ENCODE data around the gene LMAN1L.

LMAN1L gene

GRCh38 chr15:74863239-74864056 lies 50.8 kb downstream of the LMAN1L start:
- no peak for DNase-seq

DNA sequence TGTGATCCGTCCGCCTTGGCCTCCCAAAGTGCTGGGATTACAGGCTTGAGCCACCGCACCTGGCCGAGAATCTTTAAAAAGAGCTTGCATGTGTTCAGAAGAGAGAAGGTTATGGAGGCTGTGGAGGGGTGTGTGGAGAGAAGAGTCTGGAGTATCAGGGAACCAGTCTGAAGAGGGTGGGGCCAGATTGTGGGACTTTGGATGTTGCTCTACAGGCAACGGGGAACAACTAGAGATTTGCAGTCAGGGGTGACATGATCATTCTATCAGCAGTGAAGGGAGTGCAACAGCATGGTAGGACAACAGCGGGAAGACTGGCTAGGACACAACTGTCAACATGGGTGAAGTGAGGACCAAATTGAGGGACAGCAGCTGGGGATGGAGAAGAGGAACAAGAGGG lies 51.7 kb downstream of the LMAN1L start:
- no peak for DNase-seq

DNA sequence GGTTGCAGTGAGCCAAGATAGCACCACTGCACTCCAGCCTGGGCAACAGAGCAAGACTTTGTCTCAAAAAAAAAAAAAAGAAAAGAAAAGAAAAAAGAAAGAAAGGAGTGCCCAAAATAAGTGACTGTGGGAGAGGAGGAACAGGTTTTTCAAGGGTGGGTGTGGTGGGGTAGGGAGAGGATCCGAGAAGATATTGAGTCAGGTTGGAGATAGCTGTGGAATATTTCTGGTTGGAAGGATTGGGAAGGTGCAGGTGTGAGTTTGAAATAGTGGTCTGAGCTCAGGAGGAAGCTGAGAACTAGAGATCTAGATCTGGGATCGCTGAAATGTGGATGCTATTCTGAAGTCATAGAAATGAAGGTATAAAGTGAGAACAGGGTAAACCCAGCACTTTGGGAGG lies 52.7 kb downstream of the LMAN1L start:
- DNase-seq: no peak

DNA sequence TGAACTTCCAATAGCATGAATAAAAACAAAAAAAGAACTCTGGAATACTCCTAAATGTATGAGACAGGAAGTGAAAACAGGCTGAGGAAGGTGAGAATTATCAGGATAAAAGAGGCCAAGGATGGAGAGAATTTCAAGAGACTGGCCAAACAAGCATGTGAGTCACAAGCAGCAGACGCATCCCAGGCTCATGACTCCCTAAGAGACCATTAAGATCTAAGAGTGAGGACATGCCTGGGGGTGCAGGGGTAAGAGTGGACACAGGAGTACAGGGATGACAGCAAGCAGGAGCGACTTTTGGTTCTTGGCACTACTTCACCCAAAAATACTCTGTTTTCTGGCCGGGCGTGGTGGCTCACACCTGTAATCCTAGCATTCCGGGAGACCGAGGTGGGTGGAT lies 53.5 kb downstream of the LMAN1L start:
- no peak for DNase-seq

- DNase-seq: no peak
These were observed 54.9 kb downstream of the LMAN1L start for GRCh38 chr15:74867466-74868038.

- DNase-seq: no peak
These were observed 55.4 kb downstream of the LMAN1L start for GRCh38 chr15:74868059-74868458.

GRCh38 chr15:74869372-74869725 lies 56.7 kb downstream of the LMAN1L start:
- DNase-seq: no peak

- DNase-seq: no peak
These were observed 57.2 kb downstream of the LMAN1L start for GRCh38 chr15:74869726-74870407.

- DNase-seq: no peak
These were observed 58.0 kb downstream of the LMAN1L start for GRCh38 chr15:74870436-74871215.

- DNase-seq: no peak
These were observed 60.0 kb downstream of the LMAN1L start for GRCh38 chr15:74872702-74873035.

- DNase-seq: peak; percentile 85
These were observed 60.6 kb downstream of the LMAN1L start, which contains the start of gene SCAMP2 for GRCh38 chr15:74873036-74873755. TSS of gene SCAMP2 (minus strand) at chr15:74873365. CDS start at chr15:74873255, 110 bp downstream.

GRCh38 chr15:74873756-74874424 lies 61.3 kb downstream of the LMAN1L start:
- no peak for DNase-seq

All from activated effector memory CD4-positive, alpha-beta T cell treated with Interleukin-2 at 50 U/mL for 16 hours (primary cell).